Measurements from ENCODE around the gene RLBP1. TPM values are rescaled to one million over a fixed set of nuclear protein-coding genes. Genes with fewer than 3 reads are reported as not detected.

RLBP1 gene
- total and polyA plus RNA-seq, 10 of the 15 experiments (the other 5 are each of a cell fraction or from before 2014, with no cell fraction given): 0.06 TPM; not detected in 9

- 50% methylated on average over 2 of the region's 2 CpGs for WGBS (ENCODE audit: insufficient coverage, insufficient replicate concordance, low lambda C conversion rate, missing lambda C conversion rate)
- Histone ChIP-seq H3K27me3 (replicated peaks in 1 of 2; ENCODE audit: control insufficient read depth in 2 of 2, insufficient read depth in 2 of 2, low read length in 1 of 2) (no peaks in the 10 kb centered on the region), H4K20me1 (ENCODE audit: control insufficient read depth, insufficient read depth) (no peaks in the 10 kb centered on the region), H3K9ac (ENCODE audit: control insufficient read depth, insufficient read depth, low read length) (no peak overlapping the region), H3K9me3 (replicated peaks; ENCODE audit: control insufficient read depth, insufficient read depth, low read length) (peaks cover 4% of the 10 kb centered on the region; the same call in 1 of the 3 replicates), H3K4me2 (ENCODE audit: control insufficient read depth, insufficient read depth) (peak overlapping the region; percentile 25; the same call in 1 of the 2 replicates), H3K4me1 (ENCODE audit: control insufficient read depth, insufficient read depth, low read length) (peaks cover 10% of the 10 kb centered on the region; the same call in 1 of the 2 replicates), H2AFZ (ENCODE audit: control insufficient read depth, low read depth, low read length) (no peak overlapping the region), H3K4me3 (no peak overlapping the region), H3K27ac (ENCODE audit: control insufficient read depth, insufficient read depth) (no peak overlapping the region), H3K36me3 (ENCODE audit: control insufficient read depth in 2 of 2, insufficient read depth in 2 of 2, low read length in 1 of 2) (peaks cover 3 to 10% of the 10 kb centered on the region in 2 experiments), H3K79me2 (ENCODE audit: control insufficient read depth, insufficient read depth, low read length) (peaks cover 37% of the 10 kb centered on the region)
- DNase-seq (ENCODE audit: low read depth, low spot score) (no peak), ATAC-seq (no peak), FAIRE-seq (no peak)
- intact Hi-C loops (cut with micrococcal nuclease; ENCODE audit: unreplicated experiment): no loop called here
- ChIA-PET POLR2A (interaction anchor here (1.5 kb wide), 1 partner anchor 8 kb away, joined by 3 read pairs; no protein-coding TSS in a partner anchor), RAD21 (ENCODE audit: unreplicated experiment) (no interaction called here), SMC1A (ENCODE audit: uncharacterized antibody, unreplicated experiment) (interaction anchor here (0.5 to 1.4 kb wide), 2 partner anchors 41 to 1788 kb away, joined by 3 to 4 read pairs; no protein-coding TSS in a partner anchor), CTCF (interaction anchor here (1.2 to 5.4 kb wide), 2 partner anchors 41 to 84 kb away, joined by 3 to 42 read pairs; no protein-coding TSS in a partner anchor)
- TF ChIP-seq STAT3 (IDR thresholded peaks at IDR 0.05; ENCODE audit: low read depth, low read length) (no peak), CREM (IDR thresholded peaks at IDR 0.05; ENCODE audit: low read depth) (no peak), POLR2AphosphoS5 (IDR thresholded peaks at IDR 0.05; ENCODE audit: low read length) (no peak)
- in situ Hi-C loops (cut with MboI): no loop called here
- BruUV-seq (replicated peaks): no TSS peak
Observed at GRCh38 chr15:89247446-89247845, 26.1 kb upstream of the RLBP1 start.

DNA sequence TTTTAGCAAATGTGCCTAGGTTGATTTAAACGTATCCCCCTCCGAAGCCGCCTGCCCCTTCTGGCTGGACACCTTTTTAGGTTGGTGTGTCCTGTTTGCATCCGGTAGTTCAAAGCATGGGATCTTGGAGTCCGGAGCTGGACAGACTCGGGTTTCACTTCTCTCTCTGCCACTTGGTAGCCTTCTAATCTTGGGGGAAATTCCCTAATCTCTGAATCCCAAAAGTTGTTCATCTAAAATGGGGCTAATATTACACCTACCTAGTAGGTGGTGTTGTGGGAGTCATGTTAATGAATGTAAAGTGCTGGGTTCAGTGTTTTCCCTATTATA lies 23.2 kb upstream of the RLBP1 start:
- intact Hi-C loops (cut with micrococcal nuclease; ENCODE audit: unreplicated experiment) (loop anchor here (2.0 kb wide), 1 partner anchor 38 kb away; no protein-coding TSS in a partner anchor), in situ Hi-C loops (cut with MboI) (no loop called here)
- H3K27ac ChIP-seq (ENCODE audit: control insufficient read depth, insufficient read depth): peak overlapping the region; percentile 92
- peak overlapping the region; percentile 87 for H3K4me3 ChIP-seq
- H3K9ac ChIP-seq (ENCODE audit: control insufficient read depth, insufficient read depth, low read length): peak overlapping the region; percentile 96
- peaks cover 3 to 6% of the 10 kb centered on the region in 2 experiments for H3K36me3 ChIP-seq (ENCODE audit: control insufficient read depth in 2 of 2, insufficient read depth in 2 of 2, low read length in 1 of 2)
- POLR2A ChIA-PET: interaction anchor here (0.6 to 1.7 kb wide), 5 partner anchors 9 to 649 kb away, joined by 3 to 8 read pairs (median 3); partner anchors contain the start of genes AP3S2 and POLG
- BruUV-seq (replicated peaks): no TSS peak
- H3K79me2 ChIP-seq (ENCODE audit: control insufficient read depth, insufficient read depth, low read length): peaks cover 37% of the 10 kb centered on the region
- SMC1A ChIA-PET (ENCODE audit: uncharacterized antibody, unreplicated experiment): interaction anchor here (0.9 to 2.4 kb wide), 10 partner anchors 9 to 187 kb away, joined by 3 to 17 read pairs (median 3); partner anchors contain the start of gene ABHD2
- no peaks in the 10 kb centered on the region for H3K27me3 ChIP-seq (replicated peaks in 1 of 2; ENCODE audit: control insufficient read depth in 2 of 2, insufficient read depth in 2 of 2, low read length in 1 of 2)
- no peaks in the 10 kb centered on the region for H4K20me1 ChIP-seq (ENCODE audit: control insufficient read depth, insufficient read depth)
- H3K9me3 ChIP-seq (replicated peaks; ENCODE audit: control insufficient read depth, insufficient read depth, low read length): peaks cover 3% of the 10 kb centered on the region; the same call in 1 of the 3 replicates
- TF ChIP-seq SMARCA5 (IDR thresholded peaks at IDR 0.05) (no peak), SPI1 (IDR thresholded peaks at IDR 0.05; ENCODE audit: borderline replicate concordance, insufficient read depth, low read depth, low read length) (peak; percentile 59), ZBED1 (IDR thresholded peaks at IDR 0.05; ENCODE audit: borderline replicate concordance) (0 out of 2 replicates have a peak, but pooled peaks have one; percentile 31)
- TF ChIP-seq, protein P1, sequence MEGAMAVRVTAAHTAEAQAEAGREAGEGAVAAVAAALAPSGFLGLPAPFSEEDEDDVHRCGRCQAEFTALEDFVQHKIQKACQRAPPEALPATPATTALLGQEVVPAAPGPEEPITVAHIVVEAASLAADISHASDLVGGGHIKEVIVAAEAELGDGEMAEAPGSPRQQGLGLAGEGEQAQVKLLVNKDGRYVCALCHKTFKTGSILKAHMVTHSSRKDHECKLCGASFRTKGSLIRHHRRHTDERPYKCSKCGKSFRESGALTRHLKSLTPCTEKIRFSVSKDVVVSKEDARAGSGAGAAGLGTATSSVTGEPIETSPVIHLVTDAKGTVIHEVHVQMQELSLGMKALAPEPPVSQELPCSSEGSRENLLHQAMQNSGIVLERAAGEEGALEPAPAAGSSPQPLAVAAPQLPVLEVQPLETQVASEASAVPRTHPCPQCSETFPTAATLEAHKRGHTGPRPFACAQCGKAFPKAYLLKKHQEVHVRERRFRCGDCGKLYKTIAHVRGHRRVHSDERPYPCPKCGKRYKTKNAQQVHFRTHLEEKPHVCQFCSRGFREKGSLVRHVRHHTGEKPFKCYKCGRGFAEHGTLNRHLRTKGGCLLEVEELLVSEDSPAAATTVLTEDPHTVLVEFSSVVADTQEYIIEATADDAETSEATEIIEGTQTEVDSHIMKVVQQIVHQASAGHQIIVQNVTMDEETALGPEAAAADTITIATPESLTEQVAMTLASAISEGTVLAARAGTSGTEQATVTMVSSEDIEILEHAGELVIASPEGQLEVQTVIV (IDR thresholded peaks at IDR 0.05; ENCODE audit: borderline replicate concordance, partially characterized antibody): no peak
- H3K4me1 ChIP-seq (ENCODE audit: control insufficient read depth, insufficient read depth, low read length): peaks cover 10% of the 10 kb centered on the region; the same call in 1 of the 2 replicates
- FAIRE-seq: no peak
- RAD21 ChIA-PET (ENCODE audit: unreplicated experiment): interaction anchor here (0.6 to 4.0 kb wide), 7 partner anchors 9 to 262 kb away, joined by 3 to 32 read pairs (median 3); no protein-coding TSS in a partner anchor
- no peak for DNase-seq (ENCODE audit: low read depth, low spot score)
- H2AFZ ChIP-seq (ENCODE audit: control insufficient read depth, low read depth, low read length): peak overlapping the region; percentile 99
- CTCF ChIA-PET: interaction anchor here (0.6 to 5.4 kb wide), 11 partner anchors 8 to 415 kb away, joined by 3 to 42 read pairs (median 4); no protein-coding TSS in a partner anchor
- peak overlapping the region; percentile 94 for H3K4me2 ChIP-seq (ENCODE audit: control insufficient read depth, insufficient read depth)
- WGBS (ENCODE audit: insufficient coverage, insufficient replicate concordance, low lambda C conversion rate, missing lambda C conversion rate): 2% methylated on average over 6 of the region's 6 CpGs
- ATAC-seq: peak; percentile 54
